ENCODE results near the gene TMEM119.

Gene TMEM119

GRCh38 chr12:108543652-108544051, 54.2 kb downstream of the TMEM119 start:
- Histone ChIP-seq H3K9me3 (no peaks in the 10 kb centered on the region), H3K27me3 (no peaks in the 10 kb centered on the region), H3K36me3 (peaks cover 66% of the 10 kb centered on the region), H3K4me1 (no peaks in the 10 kb centered on the region), H3K4me3 (ENCODE audit: low read depth, low read length) (no peak overlapping the region)
- TF ChIP-seq, protein P1, sequence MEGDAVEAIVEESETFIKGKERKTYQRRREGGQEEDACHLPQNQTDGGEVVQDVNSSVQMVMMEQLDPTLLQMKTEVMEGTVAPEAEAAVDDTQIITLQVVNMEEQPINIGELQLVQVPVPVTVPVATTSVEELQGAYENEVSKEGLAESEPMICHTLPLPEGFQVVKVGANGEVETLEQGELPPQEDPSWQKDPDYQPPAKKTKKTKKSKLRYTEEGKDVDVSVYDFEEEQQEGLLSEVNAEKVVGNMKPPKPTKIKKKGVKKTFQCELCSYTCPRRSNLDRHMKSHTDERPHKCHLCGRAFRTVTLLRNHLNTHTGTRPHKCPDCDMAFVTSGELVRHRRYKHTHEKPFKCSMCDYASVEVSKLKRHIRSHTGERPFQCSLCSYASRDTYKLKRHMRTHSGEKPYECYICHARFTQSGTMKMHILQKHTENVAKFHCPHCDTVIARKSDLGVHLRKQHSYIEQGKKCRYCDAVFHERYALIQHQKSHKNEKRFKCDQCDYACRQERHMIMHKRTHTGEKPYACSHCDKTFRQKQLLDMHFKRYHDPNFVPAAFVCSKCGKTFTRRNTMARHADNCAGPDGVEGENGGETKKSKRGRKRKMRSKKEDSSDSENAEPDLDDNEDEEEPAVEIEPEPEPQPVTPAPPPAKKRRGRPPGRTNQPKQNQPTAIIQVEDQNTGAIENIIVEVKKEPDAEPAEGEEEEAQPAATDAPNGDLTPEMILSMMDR (IDR thresholded peaks at IDR 0.05; ENCODE audit: low read depth, low read length), result no peak
- DNase-seq, result no peak

- no peaks in the 10 kb centered on the region for H3K27me3 ChIP-seq
- DNase-seq, result no peak
- H3K4me3 ChIP-seq (ENCODE audit: low read depth, low read length), result no peak overlapping the region
- no peaks in the 10 kb centered on the region for H3K9me3 ChIP-seq
- no peaks in the 10 kb centered on the region for H3K4me1 ChIP-seq
- H3K36me3 ChIP-seq, result peaks cover 67% of the 10 kb centered on the region
- TF ChIP-seq, protein P1 (IDR thresholded peaks at IDR 0.05; ENCODE audit: low read depth, low read length), result no peak
These were observed 55.6 kb downstream of the TMEM119 start for GRCh38 chr12:108542320-108542719.

Data from BE2C (cell line).